ENCODE results near the gene DLX5. TPM values are rescaled to one million over a fixed set of nuclear protein-coding genes. Genes with fewer than 3 reads are reported as not detected.

The DLX5 gene
- total RNA-seq, 4 donors from 2014 or later = 20.9 to 45.9 (median 35.3) TPM

GRCh38 chr7:97027427-97028234, 3.0 kb upstream of the DLX5 start:
- intact Hi-C loops (cut with DNase I; ENCODE audit: low total_unique reads) = loop anchor here (5.0 to 10.0 kb wide), 2 partner anchors 610 to 953 kb away; no protein-coding TSS in a partner anchor
- no peak overlapping the region for H3K4me3 ChIP-seq (ENCODE audit: low read depth, poor library complexity, severe bottlenecking)
- peak; percentile 78 to 94 for DNase-seq (ENCODE audit: low spot score in 2 of 2)
- no peak for TF ChIP-seq POLR2A (IDR thresholded peaks at IDR 0.05)
- TF ChIP-seq CTCF (IDR thresholded peaks at IDR 0.05) = peak in 1 of 3 donors; percentile 76
- 4 to 5% methylated on average over 23 of the region's 23 CpGs for WGBS, 2 donors

- H3K4me3 ChIP-seq (ENCODE audit: low read depth, poor library complexity, severe bottlenecking) = no peak overlapping the region
- no peak for DNase-seq (ENCODE audit: low spot score in 2 of 2)
- WGBS, 2 donors = 46 to 52% methylated on average over 17 of the region's 17 CpGs
- intact Hi-C loops (cut with DNase I; ENCODE audit: low total_unique reads) = loop anchor here (5.0 to 10.0 kb wide), 2 partner anchors 610 to 952 kb away; no protein-coding TSS in a partner anchor
- TF ChIP-seq CTCF (IDR thresholded peaks at IDR 0.05) = no peak
- TF ChIP-seq POLR2A (IDR thresholded peaks at IDR 0.05) = no peak
Measured at GRCh38 chr7:97026715-97027426, 2.2 kb upstream of the DLX5 start.

GRCh38 chr7:97025983-97026714, 1.5 kb upstream of the DLX5 start:
- peak in 1 of 2 donors; percentile 86 for DNase-seq (ENCODE audit: low spot score in 2 of 2)
- TF ChIP-seq POLR2A (IDR thresholded peaks at IDR 0.05) (no peak), CTCF (IDR thresholded peaks at IDR 0.05) (no peak)
- intact Hi-C loops (cut with DNase I; ENCODE audit: low total_unique reads) = loop anchor here (5.0 to 10.0 kb wide), 2 partner anchors 609 to 951 kb away; no protein-coding TSS in a partner anchor
- H3K4me3 ChIP-seq (ENCODE audit: low read depth, poor library complexity, severe bottlenecking) = no peak overlapping the region
- WGBS, 2 donors = 47 to 64% methylated on average over 29 of the region's 29 CpGs

- 22 to 33% methylated on average over 8 of the region's 8 CpGs for WGBS, 2 donors
- DNase-seq (ENCODE audit: low spot score in 2 of 2) = no peak
- H3K4me3 ChIP-seq (ENCODE audit: low read depth, poor library complexity, severe bottlenecking) = no peak overlapping the region
- TF ChIP-seq CTCF (IDR thresholded peaks at IDR 0.05) (no peak), POLR2A (IDR thresholded peaks at IDR 0.05) (no peak)
- intact Hi-C loops (cut with DNase I; ENCODE audit: low total_unique reads) = loop anchor here (5.0 to 10.0 kb wide), 2 partner anchors 608 to 950 kb away; no protein-coding TSS in a partner anchor
Measured at GRCh38 chr7:97025130-97025499, 484 bp upstream of the DLX5 start.

- TF ChIP-seq POLR2A (IDR thresholded peaks at IDR 0.05) (no peak), CTCF (IDR thresholded peaks at IDR 0.05) (no peak)
- WGBS, 2 donors = 31 to 41% methylated on average over 35 of the region's 35 CpGs
- DNase-seq (ENCODE audit: low spot score in 2 of 2) = peak in 1 of 2 donors; percentile 84
- H3K4me3 ChIP-seq (ENCODE audit: low read depth, poor library complexity, severe bottlenecking) = no peak overlapping the region
- intact Hi-C loops (cut with DNase I; ENCODE audit: low total_unique reads) = loop anchor here (10.0 kb wide), 1 partner anchor 948 kb away; no protein-coding TSS in a partner anchor
Measured at GRCh38 chr7:97022491-97023306, 1.9 kb downstream of the DLX5 start.
